Parathyroid adenoma (tissue), 2 donors: ENCODE results near the gene MED27.

Source experiments
- H2AFZ ChIP-seq: fragments of 300-600 bp; sonication (generic); one replicate; pipeline ENCODE4 v1.7.0; 2017; ENCODE audit warnings: antibody characterized with exemption, mild to moderate bottlenecking
- H3K27ac ChIP-seq: fragments of 300-600 bp; sonication (generic); one replicate; pipeline ENCODE4 v1.7.0; 2017
- H3K27me3 ChIP-seq: fragments of 300-600 bp; sonication (generic); one replicate; pipeline ENCODE4 v1.7.0; 2017; ENCODE audit warnings: low read length; ENCODE audit not compliant: control insufficient read depth, insufficient read depth
- H3K36me3 ChIP-seq: fragments of 300-600 bp; sonication (generic); one replicate; pipeline ENCODE4 v1.7.0; 2017; ENCODE audit warnings: low read length; ENCODE audit not compliant: control insufficient read depth, insufficient read depth
- H3K4me1 ChIP-seq: fragments of 300-600 bp; sonication (generic); one replicate; pipeline ENCODE4 v1.7.0; 2017; ENCODE audit warnings: control low read depth
- H3K4me2 ChIP-seq: fragments of 300-600 bp; sonication (generic); one replicate; pipeline ENCODE4 v1.7.0; 2017; ENCODE audit warnings: low read length
- H3K4me3 ChIP-seq: fragments of 300-600 bp; sonication (generic); one replicate; pipeline ENCODE4 v1.7.0; 2017; ENCODE audit warnings: low read depth, low read length
- H3K79me2 ChIP-seq: fragments of 300-600 bp; sonication (generic); one replicate; pipeline ENCODE4 v1.7.0; 2017; ENCODE audit warnings: control low read depth
- H3K9ac ChIP-seq: fragments of 300-600 bp; sonication (generic); one replicate; pipeline ENCODE4 v1.7.0; 2017; ENCODE audit warnings: mild to moderate bottlenecking
- H3K9me3 ChIP-seq: fragments of 300-600 bp; sonication (generic); one replicate; pipeline ENCODE4 v1.7.0; 2017; ENCODE audit warnings: low read length; ENCODE audit not compliant: control insufficient read depth
- CTCF ChIP-seq: fragments of 300-600 bp; sonication (generic); IDR thresholded peaks from one replicate; pipeline ENCODE4 v1.7.0; 2017; ENCODE audit warnings: antibody characterized with exemption, mild to moderate bottlenecking
- donor health status: primary hyperparathyroidism.

Gene MED27

GRCh38 chr9:131951905-131952304 is 127.8 kb downstream of the MED27 start:
- Histone ChIP-seq H3K4me3 (no peak overlapping the region), H3K27ac (no peak overlapping the region), H3K9ac (no peak overlapping the region), H3K36me3 (no peaks in the 10 kb centered on the region), H3K4me2 (no peak overlapping the region), H2AFZ (no peak overlapping the region), H3K4me1 (peaks cover 3% of the 10 kb centered on the region), H3K27me3 (no peaks in the 10 kb centered on the region), H3K79me2 (no peaks in the 10 kb centered on the region), H3K9me3 (no peaks in the 10 kb centered on the region)
- TF ChIP-seq CTCF: no peak

GRCh38 chr9:131951155-131951554 is 128.5 kb downstream of the MED27 start:
- Histone ChIP-seq H2AFZ (no peak overlapping the region), H3K79me2 (no peaks in the 10 kb centered on the region)

GRCh38 chr9:131950487-131950886 is 129.2 kb downstream of the MED27 start:
- peaks cover 3% of the 10 kb centered on the region for H3K4me1 ChIP-seq
- H3K4me3 ChIP-seq: no peak overlapping the region
- no peak overlapping the region for H2AFZ ChIP-seq
- no peaks in the 10 kb centered on the region for H3K9me3 ChIP-seq
- H3K27ac ChIP-seq: no peak overlapping the region
- no peaks in the 10 kb centered on the region for H3K79me2 ChIP-seq
- no peaks in the 10 kb centered on the region for H3K36me3 ChIP-seq
- H3K9ac ChIP-seq: no peak overlapping the region
- no peak overlapping the region for H3K4me2 ChIP-seq
- no peaks in the 10 kb centered on the region for H3K27me3 ChIP-seq
- TF ChIP-seq CTCF: no peak

More at GRCh38 chr9:131951155-131951554, 128.5 kb downstream of the MED27 start:
- Histone ChIP-seq H3K27me3 (no peaks in the 10 kb centered on the region), H3K36me3 (no peaks in the 10 kb centered on the region), H3K27ac (no peak overlapping the region), H3K9me3 (no peaks in the 10 kb centered on the region), H3K4me2 (no peak overlapping the region), H3K4me1 (peaks cover 3% of the 10 kb centered on the region), H3K9ac (no peak overlapping the region), H3K4me3 (no peak overlapping the region)
- no peak for TF ChIP-seq CTCF

GRCh38 chr9:131946180-131946579 is 133.5 kb downstream of the MED27 start:
- H3K27me3 ChIP-seq: no peaks in the 10 kb centered on the region
- no peak overlapping the region for H3K9ac ChIP-seq
- no peaks in the 10 kb centered on the region for H3K79me2 ChIP-seq

More at GRCh38 chr9:131946180-131946579, 133.5 kb downstream of the MED27 start:
- Histone ChIP-seq H3K9me3 (no peaks in the 10 kb centered on the region), H3K36me3 (no peaks in the 10 kb centered on the region), H3K4me1 (no peaks in the 10 kb centered on the region), H3K27ac (no peak overlapping the region), H2AFZ (no peak overlapping the region), H3K4me2 (no peak overlapping the region), H3K4me3 (no peak overlapping the region)
- no peak for TF ChIP-seq CTCF
